Measurements from ENCODE around the gene CDH23. TPM values are rescaled to one million over a fixed set of nuclear protein-coding genes. Genes with fewer than 3 reads are reported as not detected.

The CDH23 gene
- total and polyA plus RNA-seq, 9 of the 15 experiments (the other 6 are each of a cell fraction or from before 2014, with no cell fraction given) = 0.18 to 1.2 (median 0.47) TPM

DNA sequence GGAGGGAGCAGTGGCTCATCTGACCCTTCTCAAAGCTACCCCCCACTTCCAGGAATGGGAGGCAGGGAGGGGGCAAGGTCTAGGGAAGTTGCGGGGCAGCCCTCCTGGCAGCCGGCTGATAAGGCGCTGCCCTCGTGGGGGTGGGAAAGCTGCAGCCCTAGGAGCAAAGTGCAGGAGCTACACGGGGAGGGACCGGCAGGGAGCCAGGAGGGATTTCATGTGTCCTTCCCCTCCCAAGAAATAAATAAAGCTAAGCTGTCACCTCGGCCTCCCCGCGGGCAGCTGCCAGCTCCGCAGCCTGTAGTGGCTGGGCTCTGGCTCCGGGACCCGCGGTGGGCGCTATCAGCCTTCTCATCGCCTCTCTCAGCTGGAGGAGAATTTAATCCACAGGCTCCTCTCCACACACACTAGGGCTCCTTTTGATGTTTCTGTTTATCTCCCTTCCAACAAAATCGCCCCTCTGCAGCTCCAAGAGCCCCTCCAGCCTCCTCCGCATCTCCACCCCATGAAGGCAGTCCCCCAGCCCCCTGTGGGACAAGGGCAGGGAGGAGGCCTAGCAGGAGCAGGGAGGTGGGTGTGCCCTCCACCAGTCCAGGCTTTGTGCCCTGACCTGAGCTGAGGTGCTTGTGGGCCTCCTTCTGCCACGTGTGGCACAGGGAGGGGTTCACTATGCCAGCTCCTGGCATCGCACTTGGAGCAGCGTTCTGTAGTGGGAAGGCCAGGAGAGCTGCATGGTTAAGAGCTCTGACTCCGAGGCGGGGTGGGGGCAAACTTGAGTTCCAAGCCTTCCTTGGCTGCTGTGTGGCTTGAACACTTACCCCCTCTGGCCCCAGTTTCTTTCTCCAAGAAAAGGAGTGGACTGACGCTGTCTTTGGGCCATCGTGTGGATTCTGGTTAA lies 242.4 kb downstream of the CDH23 start (continued):
- peak; percentile 76 for TF ChIP-seq FOXM1 (IDR thresholded peaks at IDR 0.05; ENCODE audit: low read depth)
- TF ChIP-seq FOXM1 (CRISPR knock-in tag; IDR thresholded peaks at IDR 0.05; ENCODE audit: low read depth) = no peak
- TF ChIP-seq CREM (IDR thresholded peaks at IDR 0.05; ENCODE audit: low read depth) = peak; percentile 82
- no peak for TF ChIP-seq ZFPM2 (CRISPR knock-in tag; IDR thresholded peaks at IDR 0.05)
- TF ChIP-seq NRF1 (conservative IDR thresholded peaks at IDR 0.05 in 1 of 2, IDR thresholded peaks at IDR 0.05 in 1 of 2) = peak in 1 of 2 experiments; percentile 5; a peak in 2 of 4 replicates
- peak; percentile 71 for TF ChIP-seq PCBP1 (IDR thresholded peaks at IDR 0.05; ENCODE audit: low read depth, low read length, poor library complexity, severe bottlenecking)
- TF ChIP-seq POLR2AphosphoS5 (IDR thresholded peaks at IDR 0.05; ENCODE audit: control insufficient read depth, insufficient read depth, low read depth, low read length) = peak; percentile 90
- TF ChIP-seq, protein P1, sequence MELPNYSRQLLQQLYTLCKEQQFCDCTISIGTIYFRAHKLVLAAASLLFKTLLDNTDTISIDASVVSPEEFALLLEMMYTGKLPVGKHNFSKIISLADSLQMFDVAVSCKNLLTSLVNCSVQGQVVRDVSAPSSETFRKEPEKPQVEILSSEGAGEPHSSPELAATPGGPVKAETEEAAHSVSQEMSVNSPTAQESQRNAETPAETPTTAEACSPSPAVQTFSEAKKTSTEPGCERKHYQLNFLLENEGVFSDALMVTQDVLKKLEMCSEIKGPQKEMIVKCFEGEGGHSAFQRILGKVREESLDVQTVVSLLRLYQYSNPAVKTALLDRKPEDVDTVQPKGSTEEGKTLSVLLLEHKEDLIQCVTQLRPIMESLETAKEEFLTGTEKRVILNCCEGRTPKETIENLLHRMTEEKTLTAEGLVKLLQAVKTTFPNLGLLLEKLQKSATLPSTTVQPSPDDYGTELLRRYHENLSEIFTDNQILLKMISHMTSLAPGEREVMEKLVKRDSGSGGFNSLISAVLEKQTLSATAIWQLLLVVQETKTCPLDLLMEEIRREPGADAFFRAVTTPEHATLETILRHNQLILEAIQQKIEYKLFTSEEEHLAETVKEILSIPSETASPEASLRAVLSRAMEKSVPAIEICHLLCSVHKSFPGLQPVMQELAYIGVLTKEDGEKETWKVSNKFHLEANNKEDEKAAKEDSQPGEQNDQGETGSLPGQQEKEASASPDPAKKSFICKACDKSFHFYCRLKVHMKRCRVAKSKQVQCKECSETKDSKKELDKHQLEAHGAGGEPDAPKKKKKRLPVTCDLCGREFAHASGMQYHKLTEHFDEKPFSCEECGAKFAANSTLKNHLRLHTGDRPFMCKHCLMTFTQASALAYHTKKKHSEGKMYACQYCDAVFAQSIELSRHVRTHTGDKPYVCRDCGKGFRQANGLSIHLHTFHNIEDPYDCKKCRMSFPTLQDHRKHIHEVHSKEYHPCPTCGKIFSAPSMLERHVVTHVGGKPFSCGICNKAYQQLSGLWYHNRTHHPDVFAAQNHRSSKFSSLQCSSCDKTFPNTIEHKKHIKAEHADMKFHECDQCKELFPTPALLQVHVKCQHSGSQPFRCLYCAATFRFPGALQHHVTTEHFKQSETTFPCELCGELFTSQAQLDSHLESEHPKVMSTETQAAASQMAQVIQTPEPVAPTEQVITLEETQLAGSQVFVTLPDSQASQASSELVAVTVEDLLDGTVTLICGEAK (IDR thresholded peaks at IDR 0.05) = no peak
- TF ChIP-seq, protein P1 (CRISPR knock-in tag; IDR thresholded peaks at IDR 0.05) = no peak
- no peak for TF ChIP-seq BRD4 (IDR thresholded peaks at IDR 0.05)
- TF ChIP-seq TBL1XR1 (IDR thresholded peaks at IDR 0.05; ENCODE audit: low read length in 2 of 2) = peak; percentile 94 to 95
- peak; percentile 97 for TF ChIP-seq MTA3 (IDR thresholded peaks at IDR 0.05; ENCODE audit: borderline replicate concordance)
- TF ChIP-seq HNRNPH1 (optimal IDR thresholded peaks at IDR 0.05; ENCODE audit: low read depth, low read length) = no peak
- TF ChIP-seq ZNF140 (CRISPR knock-in tag; IDR thresholded peaks at IDR 0.05) = no peak
- peak; percentile 42 for TF ChIP-seq TCF7 (IDR thresholded peaks at IDR 0.05; ENCODE audit: borderline replicate concordance)
- TF ChIP-seq NFE2 (IDR thresholded peaks at IDR 0.05; ENCODE audit: low read depth) = 0 out of 2 replicates have a peak, but pooled peaks have one; percentile 12
- TF ChIP-seq POLR2G (IDR thresholded peaks at IDR 0.05; ENCODE audit: low read depth, low read length) = peak; percentile 69
- peak; percentile 78; the same call in 1 of the 2 replicates for TF ChIP-seq TARDBP (IDR thresholded peaks at IDR 0.05)
- TF ChIP-seq MIER1 (IDR thresholded peaks at IDR 0.05; ENCODE audit: low read depth) = no peak
- TF ChIP-seq XRCC5 (IDR thresholded peaks at IDR 0.05; ENCODE audit: low read depth, low read length) = peak; percentile 78
- TF ChIP-seq SMARCE1 (IDR thresholded peaks at IDR 0.05) = peak; percentile 95
